ENCODE results near the gene ZNF668.

DNA sequence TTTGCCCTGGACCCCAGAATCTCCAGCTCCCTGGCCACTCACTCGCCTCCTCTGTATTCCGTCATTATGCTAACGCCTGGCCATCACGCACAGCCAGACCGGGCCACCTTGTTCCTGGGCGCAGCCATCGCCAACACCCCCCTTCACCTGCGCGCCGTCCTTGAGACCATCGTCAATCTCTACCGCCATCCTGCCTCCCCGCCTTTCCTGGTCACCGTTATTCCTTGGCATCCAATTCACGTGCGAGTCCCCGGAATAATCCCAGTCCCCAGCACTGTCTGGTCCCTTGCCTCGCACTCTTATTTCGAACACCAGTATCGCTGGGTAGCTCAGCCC is 20.0 kb upstream of the ZNF668 start:
- TF ChIP-seq, protein P1, sequence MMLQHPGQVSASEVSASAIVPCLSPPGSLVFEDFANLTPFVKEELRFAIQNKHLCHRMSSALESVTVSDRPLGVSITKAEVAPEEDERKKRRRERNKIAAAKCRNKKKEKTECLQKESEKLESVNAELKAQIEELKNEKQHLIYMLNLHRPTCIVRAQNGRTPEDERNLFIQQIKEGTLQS (IDR thresholded peaks at IDR 0.05): no peak
- TF ChIP-seq, protein P2, sequence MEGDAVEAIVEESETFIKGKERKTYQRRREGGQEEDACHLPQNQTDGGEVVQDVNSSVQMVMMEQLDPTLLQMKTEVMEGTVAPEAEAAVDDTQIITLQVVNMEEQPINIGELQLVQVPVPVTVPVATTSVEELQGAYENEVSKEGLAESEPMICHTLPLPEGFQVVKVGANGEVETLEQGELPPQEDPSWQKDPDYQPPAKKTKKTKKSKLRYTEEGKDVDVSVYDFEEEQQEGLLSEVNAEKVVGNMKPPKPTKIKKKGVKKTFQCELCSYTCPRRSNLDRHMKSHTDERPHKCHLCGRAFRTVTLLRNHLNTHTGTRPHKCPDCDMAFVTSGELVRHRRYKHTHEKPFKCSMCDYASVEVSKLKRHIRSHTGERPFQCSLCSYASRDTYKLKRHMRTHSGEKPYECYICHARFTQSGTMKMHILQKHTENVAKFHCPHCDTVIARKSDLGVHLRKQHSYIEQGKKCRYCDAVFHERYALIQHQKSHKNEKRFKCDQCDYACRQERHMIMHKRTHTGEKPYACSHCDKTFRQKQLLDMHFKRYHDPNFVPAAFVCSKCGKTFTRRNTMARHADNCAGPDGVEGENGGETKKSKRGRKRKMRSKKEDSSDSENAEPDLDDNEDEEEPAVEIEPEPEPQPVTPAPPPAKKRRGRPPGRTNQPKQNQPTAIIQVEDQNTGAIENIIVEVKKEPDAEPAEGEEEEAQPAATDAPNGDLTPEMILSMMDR (IDR thresholded peaks at IDR 0.05; ENCODE audit: low read depth, low read length, missing input control): no peak
- TF ChIP-seq RAD21 (IDR thresholded peaks at IDR 0.05): no peak
- TF ChIP-seq HNF4A (conservative IDR thresholded peaks at IDR 0.05): no peak
- TF ChIP-seq GABPA (IDR thresholded peaks at IDR 0.05 in 1 of 2, conservative IDR thresholded peaks at IDR 0.05 in 1 of 2): no peak
- TF ChIP-seq JUND (IDR thresholded peaks at IDR 0.05): no peak
- TF ChIP-seq TAF1 (conservative IDR thresholded peaks at IDR 0.05): no peak
- TF ChIP-seq YY1 (IDR thresholded peaks at IDR 0.05): no peak
- TF ChIP-seq FOXA1 (IDR thresholded peaks at IDR 0.05): no peak
- no peak for TF ChIP-seq ZBTB33 (IDR thresholded peaks at IDR 0.05)
- TF ChIP-seq REST (IDR thresholded peaks at IDR 0.05): no peak
- TF ChIP-seq MAX (IDR thresholded peaks at IDR 0.05): no peak
- no peak for TF ChIP-seq HNF4G (IDR thresholded peaks at IDR 0.05)
- TF ChIP-seq SP1 (IDR thresholded peaks at IDR 0.05): no peak

Data from liver (tissue), 3 donors.